GM23338 (cell line): Measurements from ENCODE around the gene PRRG3. TPM values are rescaled to one million over a fixed set of nuclear protein-coding genes. Genes with fewer than 3 reads are reported as not detected.

Experiments
- ATAC-seq: fragments of 200-7000 bp; cut with Tn5 transposase; 3 replicates; pipeline ENCODE4 v1.9.1; 2020
- DNase-seq: peaks from one replicate; pipeline ENCODE4 v3.0.0-alpha.2; 2015; ENCODE audit warnings: low spot score
- H2AFZ ChIP-seq: fragments of 200-600 bp; sonication (generic); 2 replicates; pipeline ENCODE4 v1.8.0; 2016; ENCODE audit warnings: antibody characterized with exemption, mild to moderate bottlenecking, moderate library complexity
- H3F3A ChIP-seq: fragments of 200-600 bp; sonication (generic); replicated peaks from 2 replicates; pipeline ENCODE4 v1.8.0; 2017; ENCODE audit warnings: antibody characterized with exemption, mixed run types, low read depth
- H3K27ac ChIP-seq: fragments of 200-600 bp; sonication (generic); 2 replicates; pipeline ENCODE4 v1.6.1; 2016; ENCODE audit warnings: low read depth
- H3K27me3 ChIP-seq: fragments of 200-600 bp; sonication (generic); 2 replicates; pipeline ENCODE4 v1.8.0; 2016; ENCODE audit warnings: mild to moderate bottlenecking, mixed run types, moderate library complexity; ENCODE audit not compliant: insufficient read depth
- H3K36me3 ChIP-seq: fragments of 200-600 bp; sonication (generic); 2 replicates; pipeline ENCODE4 v1.8.0; 2016; ENCODE audit warnings: mild to moderate bottlenecking; ENCODE audit not compliant: insufficient read depth
- H3K4me1 ChIP-seq: fragments of 200-600 bp; sonication (generic); 2 replicates; pipeline ENCODE4 v1.8.0; 2016; ENCODE audit warnings: mild to moderate bottlenecking, moderate library complexity; ENCODE audit not compliant: insufficient read depth
- H3K4me2 ChIP-seq: fragments of 200-600 bp; sonication (generic); 2 replicates; pipeline ENCODE4 v1.7.1; 2017; ENCODE audit warnings: mixed run types
- H3K4me3 ChIP-seq: fragments of 200-600 bp; sonication (generic); 2 replicates; pipeline ENCODE4 v1.6.1; 2016; ENCODE audit warnings: mixed run types
- H3K79me2 ChIP-seq: fragments of 200-600 bp; sonication (generic); replicated peaks from 2 replicates; pipeline ENCODE4 v1.8.0; 2017; ENCODE audit warnings: mild to moderate bottlenecking; ENCODE audit not compliant: insufficient read depth
- H3K9me2 ChIP-seq: fragments of 200-600 bp; sonication (generic); 2 replicates; pipeline ENCODE4 v1.8.0; 2017; ENCODE audit not compliant: insufficient read depth
- H4K20me1 ChIP-seq: fragments of 200-600 bp; sonication (generic); replicated peaks from 2 replicates; pipeline ENCODE4 v1.8.0; 2017; ENCODE audit warnings: mild to moderate bottlenecking; ENCODE audit not compliant: insufficient read depth
- H3K27ac Mint-ChIP-seq: 2 replicates; pipeline ENCODE4 v1.8.0; 2020; ENCODE audit warnings: inconsistent platforms, mild to moderate bottlenecking, moderate library complexity, mixed read lengths
- H3K27me3 Mint-ChIP-seq: 3 replicates; pipeline ENCODE4 v1.8.0; 2022; ENCODE audit warnings: low read depth, mild to moderate bottlenecking, moderate library complexity, mixed read lengths, inconsistent platforms; ENCODE audit not compliant: insufficient read depth, poor library complexity
- H3K36me3 Mint-ChIP-seq: 3 replicates; pipeline ENCODE4 v1.8.0; 2021; ENCODE audit warnings: low read depth, mild to moderate bottlenecking, inconsistent platforms, moderate library complexity, mixed read lengths
- H3K4me1 Mint-ChIP-seq: 3 replicates; pipeline ENCODE4 v1.8.0; 2020; ENCODE audit warnings: mild to moderate bottlenecking, inconsistent platforms, mixed read lengths
- H3K4me3 Mint-ChIP-seq: 3 replicates; pipeline ENCODE4 v1.8.0; 2021; ENCODE audit warnings: moderate library complexity, mild to moderate bottlenecking, inconsistent platforms, mixed read lengths
- H3K9me3 Mint-ChIP-seq: 3 replicates; pipeline ENCODE4 v1.8.0; 2020; ENCODE audit warnings: moderate library complexity, mild to moderate bottlenecking, inconsistent platforms, mixed read lengths
- CREB1 ChIP-seq: fragments of 250-450 bp; sonication (Bioruptor Pico); IDR thresholded peaks from 2 replicates; pipeline ENCODE4 v1.5.0; 2020; ENCODE audit warnings: low read depth, mild to moderate bottlenecking, moderate library complexity
- CTCF ChIP-seq, 2 experiments: fragments of 200-600 bp in 1 of 2; sonication (generic) in 1 of 2; conservative IDR thresholded peaks; 2 replicates each; pipeline versions ENCODE4 v1.5.1 to v1.6.1; 2016 to 2017; ENCODE audit warnings: antibody characterized with exemption in 2 of 2, low read depth in 2 of 2, mild to moderate bottlenecking in 2 of 2, moderate library complexity in 1 of 2
- ETS1 ChIP-seq: IDR thresholded peaks from 2 replicates; pipeline ENCODE4 v1.6.1; 2016; ENCODE audit warnings: antibody characterized with exemption
- EZH2 ChIP-seq: fragments of 200-600 bp; sonication (generic); IDR thresholded peaks from one replicate; pipeline ENCODE4 v1.8.0; 2017; ENCODE audit warnings: antibody characterized with exemption, mild to moderate bottlenecking, low read depth; ENCODE audit not compliant: unreplicated experiment
- EZH2phosphoT487 ChIP-seq: fragments of 200-600 bp; sonication (generic); IDR thresholded peaks from one replicate; pipeline ENCODE4 v1.8.1; 2018; ENCODE audit warnings: antibody characterized with exemption; ENCODE audit not compliant: unreplicated experiment
- JUNB ChIP-seq: IDR thresholded peaks from one replicate; pipeline ENCODE4 v1.6.1; 2016; ENCODE audit warnings: antibody characterized with exemption; ENCODE audit not compliant: unreplicated experiment
- NANOG ChIP-seq: IDR thresholded peaks from 2 replicates; pipeline ENCODE4 v1.6.1; 2016; ENCODE audit warnings: antibody characterized with exemption, borderline replicate concordance
- POLR2AphosphoS5 ChIP-seq: IDR thresholded peaks from 2 replicates; pipeline ENCODE4 v1.6.1; 2016; ENCODE audit warnings: antibody characterized with exemption, low read depth
- STAT1 ChIP-seq: IDR thresholded peaks from one replicate; pipeline ENCODE4 v1.6.1; 2016; ENCODE audit warnings: antibody characterized with exemption; ENCODE audit not compliant: unreplicated experiment
- ZNF114 ChIP-seq: fragments of 250-450 bp; sonication (Bioruptor Pico); IDR thresholded peaks from 2 replicates; pipeline ENCODE4 v1.5.0; 2020; ENCODE audit warnings: mild to moderate bottlenecking, moderate library complexity
- ZNF331 ChIP-seq: fragments of 250-450 bp; sonication (Bioruptor Pico); IDR thresholded peaks from 2 replicates; pipeline ENCODE4 v1.5.0; 2020; ENCODE audit warnings: low read depth, mild to moderate bottlenecking, moderate library complexity
- ZNF462 ChIP-seq: fragments of 250-450 bp; sonication (Bioruptor Pico); IDR thresholded peaks from 2 replicates; pipeline ENCODE4 v1.5.0; 2020; ENCODE audit warnings: mild to moderate bottlenecking, moderate library complexity
- polyA plus RNA-seq: library from polyadenylated mRNA; unstranded; fragments of >200 nt; fragmentation: Nextera tagmentation; extraction: Ambion mirVana; gene quantifications from 2 replicates; pipeline ENCODE4 v1.2.1, GENCODE V29; 2016
- total RNA-seq: library from RNA; depleted of rRNA; stranded (reverse); fragments of >200 nt; shearing (Covaris generic); gene quantifications from 2 replicates; pipeline ENCODE4 v1.2.3, GENCODE V29; 2014
- TF ChIP-seq, protein P1 (sequence below): IDR thresholded peaks from one replicate; pipeline ENCODE4 v1.6.1; 2018; ENCODE audit warnings: antibody characterized with exemption; ENCODE audit not compliant: unreplicated experiment

The PRRG3 gene
- total and polyA plus RNA-seq, 2 experiments from 2014 or later, result 5.0 to 10.6 TPM

GRCh38 chrX:151711154-151711553, 15.9 kb downstream of the PRRG3 start:
- peaks cover 11% of the 10 kb centered on the region; the same call in 2 of the 3 replicates for H3K4me1 Mint-ChIP-seq
- H3K4me1 ChIP-seq, result no peaks in the 10 kb centered on the region; the same call in 1 of the 2 replicates
- ATAC-seq, result no peak
- no peaks in the 10 kb centered on the region for H3K36me3 ChIP-seq
- no peaks in the 10 kb centered on the region for H3K79me2 ChIP-seq
- H3K9me3 Mint-ChIP-seq, result no peaks in the 10 kb centered on the region
- no peak overlapping the region for H3K4me2 ChIP-seq
- no peak overlapping the region for H3K4me3 ChIP-seq
- H3K9me2 ChIP-seq, result no peaks in the 10 kb centered on the region
- no peaks in the 10 kb centered on the region for H3F3A ChIP-seq
- H3K27me3 Mint-ChIP-seq, result peaks cover 3% of the 10 kb centered on the region
- no peaks in the 10 kb centered on the region for H3K27me3 ChIP-seq
- TF ChIP-seq ETS1 (no peak), JUNB (no peak), EZH2 (no peak), POLR2AphosphoS5 (no peak), NANOG (no peak), CTCF (conservative IDR thresholded peaks at IDR 0.05; ENCODE audit: low read depth in 2 of 2) (no peak), ZNF331 (CRISPR knock-in tag) (no peak), CREB1 (CRISPR knock-in tag) (no peak), STAT1 (no peak), ZNF462 (no peak), EZH2phosphoT487 (no peak), ZNF114 (CRISPR knock-in tag) (no peak)
- TF ChIP-seq, protein P1, sequence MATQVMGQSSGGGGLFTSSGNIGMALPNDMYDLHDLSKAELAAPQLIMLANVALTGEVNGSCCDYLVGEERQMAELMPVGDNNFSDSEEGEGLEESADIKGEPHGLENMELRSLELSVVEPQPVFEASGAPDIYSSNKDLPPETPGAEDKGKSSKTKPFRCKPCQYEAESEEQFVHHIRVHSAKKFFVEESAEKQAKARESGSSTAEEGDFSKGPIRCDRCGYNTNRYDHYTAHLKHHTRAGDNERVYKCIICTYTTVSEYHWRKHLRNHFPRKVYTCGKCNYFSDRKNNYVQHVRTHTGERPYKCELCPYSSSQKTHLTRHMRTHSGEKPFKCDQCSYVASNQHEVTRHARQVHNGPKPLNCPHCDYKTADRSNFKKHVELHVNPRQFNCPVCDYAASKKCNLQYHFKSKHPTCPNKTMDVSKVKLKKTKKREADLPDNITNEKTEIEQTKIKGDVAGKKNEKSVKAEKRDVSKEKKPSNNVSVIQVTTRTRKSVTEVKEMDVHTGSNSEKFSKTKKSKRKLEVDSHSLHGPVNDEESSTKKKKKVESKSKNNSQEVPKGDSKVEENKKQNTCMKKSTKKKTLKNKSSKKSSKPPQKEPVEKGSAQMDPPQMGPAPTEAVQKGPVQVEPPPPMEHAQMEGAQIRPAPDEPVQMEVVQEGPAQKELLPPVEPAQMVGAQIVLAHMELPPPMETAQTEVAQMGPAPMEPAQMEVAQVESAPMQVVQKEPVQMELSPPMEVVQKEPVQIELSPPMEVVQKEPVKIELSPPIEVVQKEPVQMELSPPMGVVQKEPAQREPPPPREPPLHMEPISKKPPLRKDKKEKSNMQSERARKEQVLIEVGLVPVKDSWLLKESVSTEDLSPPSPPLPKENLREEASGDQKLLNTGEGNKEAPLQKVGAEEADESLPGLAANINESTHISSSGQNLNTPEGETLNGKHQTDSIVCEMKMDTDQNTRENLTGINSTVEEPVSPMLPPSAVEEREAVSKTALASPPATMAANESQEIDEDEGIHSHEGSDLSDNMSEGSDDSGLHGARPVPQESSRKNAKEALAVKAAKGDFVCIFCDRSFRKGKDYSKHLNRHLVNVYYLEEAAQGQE, result no peak
- H3K4me3 Mint-ChIP-seq, result no peak overlapping the region
- H2AFZ ChIP-seq, result no peak overlapping the region
- no peaks in the 10 kb centered on the region for H4K20me1 ChIP-seq
- no peaks in the 10 kb centered on the region for H3K36me3 Mint-ChIP-seq
- DNase-seq, result no peak
- no peak overlapping the region for H3K27ac ChIP-seq
- no peak overlapping the region for H3K27ac Mint-ChIP-seq
